K562 (cell line): ENCODE results near the gene DENND1A. TPM values are rescaled to one million over a fixed set of nuclear protein-coding genes. Genes with fewer than 3 reads are reported as not detected.

Experiments
- ATAC-seq: fragments of 200-7000 bp; cut with Tn5 transposase; 3 replicates; pipeline ENCODE4 v1.9.1; 2020; ENCODE audit warnings: moderate library complexity
- BruUV-seq: library from RNA; stranded (reverse); fragments of 400-500 nt; replicated peaks from 2 replicates; lab custom pipeline; 2021; lab: Mats Ljungman, UMichigan
- CTCF ChIA-PET: fragments of 300-600 bp; formaldehyde crosslinking; extraction: SDS; loops from one replicate; lab custom pipeline; 2021; ENCODE audit warnings: low intra/inter-chr PET ratio; lab: Yijun Ruan, JAX
- POLR2A ChIA-PET: fragments of 300-600, 350-650 bp; sonication (Branson Sonifier 250); formaldehyde crosslinking; extraction: SDS; loops from one replicate; lab custom pipeline; 2021; ENCODE audit warnings: antibody characterized with exemption, inconsistent platforms; lab: Yijun Ruan, JAX
- DNase-seq, 4 experiments: peaks; one replicate each; pipeline versions ENCODE4 v3.0.0 to v3.0.0-alpha.2; 2011 to 2018; ENCODE audit warnings: low spot score in 3 of 4, mixed read lengths in 3 of 4; ENCODE audit errors: extremely low read depth in 1 of 4
- FAIRE-seq: peaks from 2 replicates; lab custom pipeline; 2011; peaks lifted over from hg19 to GRCh38; lab: Jason Lieb, UNC
- H2AFZ ChIP-seq: 2 replicates; pipeline ENCODE4 v1.6.0; 2011; ENCODE audit warnings: low read depth, low read length, control low read depth, inconsistent platforms
- H3K27ac ChIP-seq: fragments of 200-600 bp; 3 replicates; pipeline ENCODE4 v1.8.0; 2011; ENCODE audit warnings: low read depth, mild to moderate bottlenecking, control low read depth, inconsistent platforms, low read length, moderate library complexity, mixed read lengths; ENCODE audit errors: extremely low read depth
- H3K27me3 ChIP-seq, 2 experiments: fragments of 300-600 bp in 1 of 2; 2 replicates in 1 of 2; 3 replicates in 1 of 2; pipeline versions ENCODE4 v1.6.0 to v1.8.0; 2011; ENCODE audit warnings: inconsistent platforms in 2 of 2, low read length in 2 of 2, mild to moderate bottlenecking in 1 of 2, mixed read lengths in 1 of 2, moderate library complexity in 1 of 2; ENCODE audit not compliant: control insufficient read depth in 2 of 2, insufficient read depth in 2 of 2
- H3K36me3 ChIP-seq: fragments of 300-600 bp; 3 replicates; pipeline ENCODE4 v1.8.0; 2011; ENCODE audit warnings: mild to moderate bottlenecking, low read length, inconsistent platforms; ENCODE audit not compliant: control insufficient read depth, insufficient read depth
- H3K4me1 ChIP-seq, 2 experiments: fragments of 200-600 bp in 1 of 2; replicated peaks in 1 of 2; 2 replicates in 1 of 2; 3 replicates in 1 of 2; pipeline versions ENCODE4 v1.5.1 to v1.8.0; 2011; ENCODE audit warnings: inconsistent platforms in 2 of 2, low read length in 2 of 2, mild to moderate bottlenecking in 1 of 2, mixed read lengths in 1 of 2, moderate library complexity in 1 of 2; ENCODE audit not compliant: control insufficient read depth in 2 of 2, insufficient read depth in 2 of 2
- H3K4me2 ChIP-seq: 2 replicates; pipeline ENCODE4 v1.6.1; 2011; ENCODE audit warnings: low read length, control low read depth, inconsistent platforms, mixed read lengths; ENCODE audit not compliant: insufficient read depth
- H3K4me3 ChIP-seq: fragments of 200-600 bp; sonication (generic), shearing (Covaris generic); 2 replicates; pipeline ENCODE4 v1.5.1; 2016; ENCODE audit warnings: control low read depth, inconsistent platforms
- H3K79me2 ChIP-seq: fragments of 200-600 bp; 3 replicates; pipeline ENCODE4 v1.8.0; 2011; ENCODE audit warnings: low read length, inconsistent platforms; ENCODE audit not compliant: control insufficient read depth, insufficient read depth
- H3K9ac ChIP-seq, 2 experiments: 2 replicates each; pipeline versions ENCODE4 v1.6.0 to v1.6.1; 2011; ENCODE audit warnings: low read depth in 2 of 2, low read length in 2 of 2, control low read depth in 1 of 2, inconsistent platforms in 1 of 2, mild to moderate bottlenecking in 1 of 2, mixed read lengths in 1 of 2; ENCODE audit not compliant: insufficient read depth in 1 of 2
- H3K9me1 ChIP-seq: one replicate; pipeline ENCODE4 v1.6.0; 2011; ENCODE audit warnings: inconsistent platforms, mild to moderate bottlenecking, low read length, moderate library complexity; ENCODE audit not compliant: control insufficient read depth, insufficient read depth
- H3K9me3 ChIP-seq: replicated peaks from 2 replicates; pipeline ENCODE4 v1.5.1; 2011; ENCODE audit warnings: low read depth, low read length, inconsistent platforms; ENCODE audit not compliant: control insufficient read depth, insufficient read depth
- H4K20me1 ChIP-seq: replicated peaks from 2 replicates; pipeline ENCODE4 v1.6.1; 2011; ENCODE audit warnings: low read length, inconsistent platforms, mixed read lengths; ENCODE audit not compliant: control insufficient read depth, insufficient read depth
- BCL6 ChIP-seq: fragments of 250-450 bp; sonication (Bioruptor Pico); IDR thresholded peaks from 2 replicates; pipeline ENCODE4 v1.4.0; 2020
- HDAC2 ChIP-seq: fragments of 450-650 bp; IDR thresholded peaks from 2 replicates; pipeline ENCODE4 v1.6.1; 2016; ENCODE audit warnings: mild to moderate bottlenecking
- HDAC3 ChIP-seq: fragments of 450-650 bp; IDR thresholded peaks from 2 replicates; pipeline ENCODE4 v1.6.1; 2018; ENCODE audit warnings: borderline replicate concordance, mild to moderate bottlenecking, moderate library complexity; ENCODE audit not compliant: partially characterized antibody
- SRSF7 ChIP-seq: fragments of 200-400 bp; formaldehyde crosslinking; optimal IDR thresholded peaks from 2 replicates; pipeline ENCODE3; 2017; ENCODE audit warnings: mild to moderate bottlenecking, low read depth, low read length
- TEAD1 ChIP-seq, 2 experiments: fragments of 450-650 bp in 1 of 2; sonication (generic) in 1 of 2; formaldehyde crosslinking; IDR thresholded peaks; 2 replicates each; pipeline versions ENCODE4 v1.4.0 to v1.8.0; 2020 to 2022; ENCODE audit warnings: mild to moderate bottlenecking in 2 of 2, missing genetic modification reagents in 1 of 2
- WGBS: fragments of 100-300 bp; shearing (Covaris generic); methylation state at CpG from one replicate; pipeline ENCODE4 v1.1.6; 2016; ENCODE audit warnings: low coverage, mixed read lengths; ENCODE audit not compliant: insufficient coverage; ENCODE audit errors: missing lambda C conversion rate; 5-methylcytosine and 5-hydroxymethylcytosine counted together
- in situ Hi-C: fragments of 300-500 bp; cut with MboI; formaldehyde crosslinking; loops from 4 replicates; pipeline ENCODE4 v1.15.0; 2018; ENCODE audit warnings: inconsistent platforms, mixed read lengths
- intact Hi-C: fragments of 100-400 bp; cut with micrococcal nuclease; formaldehyde crosslinking; loops from 2 replicates; pipeline ENCODE4 v1.14.2; 2022
- polyA plus RNA-seq, 8 experiments: library from polyadenylated mRNA; depleted of rRNA in 4 of 8; stranded (reverse) in 5 of 8; unstranded in 3 of 8; fragments of >200 nt; fragmentation: Nextera tagmentation in 2 of 8; fragmentation: Illumina TruSeq in 1 of 8; extraction: Ambion mirVana in 2 of 8; extraction: Trizol in 1 of 8; gene quantifications; 2 replicates each; pipeline versions ENCODE4 v1.2.1 to v1.2.3, GENCODE V29; 2011 to 2014; ENCODE audit warnings: inconsistent platforms in 1 of 8, missing spikeins in 1 of 8
- total RNA-seq, 7 experiments: library from RNA; depleted of rRNA in 6 of 7; stranded (reverse); fragments of >200 nt in 6 of 7; fragmentation: Illumina TruSeq in 2 of 7; extraction: Trizol in 2 of 7; gene quantifications; 2 replicates each; pipeline versions ENCODE4 v1.2.1 to v1.2.3, GENCODE V29; 2011 to 2021; ENCODE audit warnings: low replicate concordance in 1 of 7
- TF ChIP-seq, protein P1 (sequence below): IDR thresholded peaks from 3 replicates; pipeline ENCODE4 v1.6.1; 2011; ENCODE audit warnings: borderline replicate concordance, mild to moderate bottlenecking, moderate library complexity; ENCODE audit not compliant: insufficient read length; ENCODE audit errors: extremely low read depth

Gene DENND1A
- total and polyA plus RNA-seq, 9 of the 15 experiments (the other 6 are each of a cell fraction or from before 2014, with no cell fraction given) = 7.6 to 29.5 (median 15.7) TPM

DNA sequence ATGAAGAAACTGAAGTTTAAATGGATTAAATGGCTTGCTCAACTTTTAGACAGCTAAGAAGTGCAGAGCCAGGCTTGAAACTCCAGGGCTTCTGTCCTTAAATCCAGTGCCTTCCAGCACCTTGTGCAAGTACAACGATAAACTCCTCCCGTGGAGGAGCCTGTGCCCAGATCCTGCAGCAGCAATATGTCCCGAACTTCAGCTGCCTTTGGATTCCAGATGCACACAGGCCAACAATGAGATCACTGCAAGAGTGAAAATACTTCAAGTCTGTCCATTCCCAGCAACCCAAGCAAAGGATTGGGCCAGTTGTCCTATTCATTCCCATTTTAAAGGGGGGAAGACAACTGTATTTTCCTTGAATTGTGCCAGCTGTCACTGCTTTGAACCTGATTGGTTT is 374.3 kb downstream of the DENND1A start:
- Histone ChIP-seq H3K36me3 (peaks cover 4% of the 10 kb centered on the region; the same call in 1 of the 3 replicates), H3K4me1 (peaks cover 8 to 10% of the 10 kb centered on the region in 2 experiments; a peak in 3 of 5 replicates), H2AFZ (no peak overlapping the region), H3K9ac (no peak overlapping the region), H3K27me3 (no peaks in the 10 kb centered on the region), H3K79me2 (no peaks in the 10 kb centered on the region), H3K27ac (no peak overlapping the region), H4K20me1 (0 out of 2 replicates have a peak, but pooled peaks cover 4% of the 10 kb centered on the region), H3K9me3 (no peaks in the 10 kb centered on the region), H3K4me2 (no peak overlapping the region), H3K4me3 (no peak overlapping the region), H3K9me1 (no peaks in the 10 kb centered on the region)
- intact Hi-C loops (no loop called here), in situ Hi-C loops (no loop called here)
- WGBS = 64% methylated on average over 3 of the region's 3 CpGs
- ChIA-PET POLR2A (interaction anchor here (0.6 kb wide), 1 partner anchor 18 kb away, joined by 3 read pairs; no protein-coding TSS in a partner anchor), CTCF (no interaction called here)
- DNase-seq = no peak
- no peak for FAIRE-seq
- TF ChIP-seq HDAC2 (no peak), HDAC3 (no peak), SRSF7 (no peak), BCL6 (CRISPR knock-in tag) (no peak), TEAD1 (CRISPR knock-in tag; IDR thresholded peaks at IDR 0.05) (no peak)
- TF ChIP-seq, protein P1, sequence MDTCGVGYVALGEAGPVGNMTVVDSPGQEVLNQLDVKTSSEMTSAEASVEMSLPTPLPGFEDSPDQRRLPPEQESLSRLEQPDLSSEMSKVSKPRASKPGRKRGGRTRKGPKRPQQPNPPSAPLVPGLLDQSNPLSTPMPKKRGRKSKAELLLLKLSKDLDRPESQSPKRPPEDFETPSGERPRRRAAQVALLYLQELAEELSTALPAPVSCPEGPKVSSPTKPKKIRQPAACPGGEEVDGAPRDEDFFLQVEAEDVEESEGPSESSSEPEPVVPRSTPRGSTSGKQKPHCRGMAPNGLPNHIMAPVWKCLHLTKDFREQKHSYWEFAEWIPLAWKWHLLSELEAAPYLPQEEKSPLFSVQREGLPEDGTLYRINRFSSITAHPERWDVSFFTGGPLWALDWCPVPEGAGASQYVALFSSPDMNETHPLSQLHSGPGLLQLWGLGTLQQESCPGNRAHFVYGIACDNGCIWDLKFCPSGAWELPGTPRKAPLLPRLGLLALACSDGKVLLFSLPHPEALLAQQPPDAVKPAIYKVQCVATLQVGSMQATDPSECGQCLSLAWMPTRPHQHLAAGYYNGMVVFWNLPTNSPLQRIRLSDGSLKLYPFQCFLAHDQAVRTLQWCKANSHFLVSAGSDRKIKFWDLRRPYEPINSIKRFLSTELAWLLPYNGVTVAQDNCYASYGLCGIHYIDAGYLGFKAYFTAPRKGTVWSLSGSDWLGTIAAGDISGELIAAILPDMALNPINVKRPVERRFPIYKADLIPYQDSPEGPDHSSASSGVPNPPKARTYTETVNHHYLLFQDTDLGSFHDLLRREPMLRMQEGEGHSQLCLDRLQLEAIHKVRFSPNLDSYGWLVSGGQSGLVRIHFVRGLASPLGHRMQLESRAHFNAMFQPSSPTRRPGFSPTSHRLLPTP = no peak
- no peak for ATAC-seq
- BruUV-seq = no TSS peak
